GM21515 (cell line): ENCODE measurements around the gene MBD3L2.
"Not testable (repeated sequence)": the region's sequence is repeated elsewhere in the genome, so short reads cannot be mapped to it uniquely, and the experiment has no call there.

Source experiments
- ATAC-seq: cut with Tn5 transposase; IDR thresholded peaks from one replicate; pipeline ENCODE4 v1.9.1; 2021; ENCODE audit not compliant: unreplicated experiment

Gene MBD3L2

DNA sequence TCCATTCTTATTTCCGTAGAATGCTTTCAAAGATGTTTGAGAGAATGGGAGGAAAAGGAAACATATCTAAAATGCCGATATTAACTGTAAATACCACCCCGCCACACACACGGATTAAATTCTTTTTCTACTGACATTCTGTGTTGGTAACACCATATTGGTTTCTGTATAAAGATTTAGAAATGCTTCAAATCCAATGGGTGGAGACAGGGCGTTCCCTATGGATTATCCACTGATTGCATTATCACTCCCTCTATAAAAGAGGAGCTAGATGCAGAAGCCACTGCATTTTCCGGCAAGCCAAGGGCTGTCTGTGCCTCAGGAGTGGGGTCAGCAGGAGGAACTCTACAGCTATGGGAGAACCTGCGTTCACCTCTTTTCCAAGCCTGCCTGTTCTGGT, at the start of gene MBD3L2:
Gene MBD3L2 (plus strand): TSS at position 301 of the 400 bp plus-strand sequence. CDS start 53 bp downstream, at position 354.
- not testable (repeated sequence) for ATAC-seq

DNA sequence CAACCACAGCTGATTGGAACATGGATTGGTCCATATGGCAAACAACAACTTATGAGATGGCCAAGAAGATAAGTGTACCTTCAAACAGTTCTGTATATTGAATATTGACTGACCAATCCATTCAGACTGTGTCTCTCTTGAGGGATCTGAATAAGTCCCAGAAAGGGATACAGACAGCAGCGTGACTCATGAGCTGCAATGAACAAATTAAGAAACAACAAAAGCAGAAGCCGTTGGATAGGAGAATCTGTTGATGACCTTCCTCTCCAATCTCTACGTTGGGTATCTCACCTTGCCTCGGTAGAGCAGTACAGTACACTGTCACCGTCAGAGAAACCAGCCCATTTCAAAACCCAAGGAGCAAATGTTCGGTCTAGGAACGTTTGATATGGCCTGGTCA, 49.2 kb upstream of the MBD3L2 start:
- no peak for ATAC-seq

DNA sequence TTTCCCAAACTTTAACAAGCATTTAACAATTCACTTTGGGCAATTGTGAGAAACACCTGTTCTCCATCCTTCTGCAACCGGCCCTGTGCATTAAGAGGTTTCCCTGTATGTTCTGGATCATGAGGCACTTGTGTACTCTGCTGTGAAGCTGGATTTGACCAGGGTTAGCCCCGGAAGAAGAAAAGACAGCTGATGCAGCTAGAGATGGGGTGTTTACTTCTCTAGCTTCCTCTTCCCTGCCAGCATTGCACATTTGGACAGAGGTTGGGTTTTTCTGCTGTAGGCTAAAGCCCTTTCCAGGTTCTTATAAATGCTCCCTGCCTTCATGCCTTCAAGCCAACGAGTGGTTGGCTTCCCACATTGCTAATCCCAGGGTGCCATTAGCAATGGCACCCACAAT, 48.8 kb upstream of the MBD3L2 start:
- ATAC-seq: no peak

DNA sequence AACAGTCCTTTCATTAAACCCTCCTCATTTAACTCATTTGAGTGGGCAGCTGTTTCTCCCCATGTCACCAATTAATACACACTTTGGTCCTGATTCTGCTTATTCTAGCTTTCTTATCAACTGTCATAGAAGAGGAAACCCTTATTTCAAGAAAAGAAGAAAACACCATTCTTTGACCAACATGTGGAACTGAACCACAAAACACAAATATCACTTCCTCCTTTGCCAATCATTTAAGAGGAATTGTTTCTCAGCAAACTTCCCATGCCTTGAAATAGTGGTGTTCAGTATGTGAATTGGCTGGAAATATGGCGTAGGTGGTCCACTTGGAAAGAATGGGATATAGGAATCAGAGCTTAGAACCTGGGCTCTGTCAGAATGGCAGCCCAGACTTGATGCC, 48.3 kb upstream of the MBD3L2 start:
- no peak for ATAC-seq

DNA sequence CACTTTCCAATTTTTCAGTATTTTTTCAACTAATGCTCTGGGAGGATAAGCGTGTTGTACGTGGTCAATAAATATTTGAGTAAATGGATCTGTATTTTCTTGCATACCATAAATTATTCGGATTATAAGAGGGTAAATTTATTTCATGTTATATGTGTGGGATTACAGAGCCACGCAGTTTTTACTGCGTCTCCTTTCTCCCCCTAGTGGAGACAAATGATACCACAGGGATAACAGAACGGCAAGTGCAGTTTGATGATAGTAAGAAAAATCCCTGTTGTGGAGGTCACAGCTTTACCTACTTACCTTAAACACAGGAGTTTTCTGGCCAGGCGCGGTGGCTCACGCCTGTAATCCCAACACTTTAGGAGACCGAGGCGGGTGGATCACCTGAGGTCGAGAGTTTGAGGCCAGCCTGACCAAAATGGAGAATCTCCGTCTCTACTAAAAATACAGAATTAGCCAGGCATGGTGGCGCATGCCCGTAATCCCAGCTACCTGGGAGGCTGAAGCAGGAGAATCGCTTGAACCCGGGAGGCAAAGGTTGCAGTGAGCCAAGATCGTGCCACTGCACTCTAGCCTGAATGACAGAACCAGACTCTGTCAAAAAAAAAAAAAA, 44.7 kb upstream of the MBD3L2 start:
- no peak for ATAC-seq

DNA sequence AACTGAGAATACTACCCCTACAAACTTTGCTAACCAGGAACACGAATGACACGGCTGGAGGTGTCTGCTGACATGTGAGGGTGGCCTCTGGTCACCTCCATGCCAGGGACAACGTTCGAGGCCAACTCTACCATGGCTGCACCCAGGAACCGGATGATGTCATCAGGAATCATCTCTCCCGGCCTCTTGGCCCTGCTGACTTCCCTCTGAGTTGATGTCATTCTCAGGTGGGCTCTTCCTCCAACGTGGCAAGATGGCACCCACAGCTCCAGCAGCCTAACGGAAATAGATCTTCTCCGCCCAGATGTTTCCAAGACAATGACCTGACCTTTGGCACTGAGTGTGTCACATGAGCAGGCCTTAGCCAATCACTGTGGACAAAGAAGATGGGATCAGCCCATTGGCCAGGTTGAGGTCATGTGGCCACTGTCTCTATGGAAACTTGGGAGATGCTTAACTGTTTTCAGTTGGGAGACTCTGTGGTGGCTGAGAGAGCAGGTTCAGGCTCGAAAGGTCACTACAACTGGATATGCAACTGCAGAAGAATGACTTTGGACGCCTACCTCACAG, 42.9 kb upstream of the MBD3L2 start:
- no peak for ATAC-seq

DNA sequence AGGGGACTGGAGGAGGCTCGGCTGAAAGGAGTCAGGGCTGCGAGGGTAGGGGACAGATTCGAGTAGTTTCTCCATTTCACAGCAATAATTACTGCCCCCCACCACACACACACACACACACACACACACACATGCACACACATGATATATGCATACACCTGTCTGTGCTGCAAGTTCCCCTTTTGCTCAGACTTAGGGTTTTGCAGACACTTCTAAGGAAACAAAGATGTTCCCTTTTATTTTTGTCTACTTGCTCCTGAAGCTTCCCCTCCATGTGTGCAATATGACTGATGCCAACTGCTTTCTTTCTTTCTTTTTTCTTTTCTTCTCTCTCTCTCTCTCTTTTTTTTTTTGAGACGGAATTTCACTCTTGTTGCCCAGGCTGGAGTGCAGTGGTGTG, 41.3 kb upstream of the MBD3L2 start:
- ATAC-seq: no peak

DNA sequence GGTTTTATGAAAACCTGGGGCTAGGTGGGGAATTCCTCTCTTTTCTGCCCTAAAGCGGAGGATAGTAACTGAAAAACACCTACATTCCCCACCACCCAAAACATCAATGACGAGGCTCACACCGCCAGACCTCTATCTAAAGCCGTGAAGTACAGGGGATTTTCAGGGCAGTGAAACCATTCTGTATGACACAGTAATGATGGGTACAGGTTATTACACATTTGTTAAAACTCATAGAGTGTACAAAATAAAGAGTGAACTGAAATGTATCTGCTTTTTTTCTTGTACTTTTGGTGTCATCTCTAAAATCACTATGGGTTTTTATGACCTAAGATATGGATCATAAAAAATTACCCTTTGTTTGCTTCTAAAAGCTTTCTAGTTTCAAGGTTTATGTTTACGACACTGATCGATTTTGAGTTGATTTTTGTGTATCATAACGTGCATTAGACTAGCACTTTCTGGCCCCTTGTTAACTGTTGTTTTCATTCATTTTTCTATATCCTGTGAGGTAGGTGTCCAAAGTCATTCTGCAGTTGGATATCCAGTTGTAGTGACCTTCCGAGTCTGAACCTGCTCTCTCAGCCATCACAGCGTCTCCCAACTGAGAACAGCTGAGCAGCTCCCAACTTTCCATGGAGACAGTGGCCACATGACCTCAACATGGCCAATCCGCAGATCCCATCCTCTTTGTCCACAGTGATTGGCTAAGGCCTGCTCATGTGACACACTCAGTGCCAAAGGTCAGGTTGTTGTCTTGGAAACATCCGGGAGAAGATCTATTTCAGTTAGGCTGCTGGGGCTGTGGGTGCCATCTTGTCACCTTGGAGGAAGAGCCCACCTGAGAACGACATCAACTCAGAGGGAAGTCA, 38.2 kb upstream of the MBD3L2 start:
- no peak for ATAC-seq

DNA sequence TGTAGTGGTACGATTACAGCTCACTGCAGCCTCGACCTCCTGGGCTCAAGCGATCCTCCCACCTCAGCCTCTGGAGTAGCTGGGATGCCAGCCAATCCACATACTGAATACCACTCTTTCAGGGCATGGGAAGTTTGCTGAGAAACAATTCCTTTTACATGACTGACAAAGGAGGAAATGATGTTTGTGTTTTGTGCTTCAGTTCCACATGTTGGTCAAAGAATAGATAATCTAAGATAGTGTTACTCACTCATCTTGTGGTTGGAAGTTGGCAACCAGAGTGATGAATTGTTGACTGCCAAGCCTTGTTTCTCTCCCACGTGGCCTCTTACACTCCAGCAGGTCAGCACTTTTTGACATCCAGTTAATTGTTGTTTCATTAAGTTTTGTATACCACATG, 35.4 kb upstream of the MBD3L2 start:
- no peak for ATAC-seq

DNA sequence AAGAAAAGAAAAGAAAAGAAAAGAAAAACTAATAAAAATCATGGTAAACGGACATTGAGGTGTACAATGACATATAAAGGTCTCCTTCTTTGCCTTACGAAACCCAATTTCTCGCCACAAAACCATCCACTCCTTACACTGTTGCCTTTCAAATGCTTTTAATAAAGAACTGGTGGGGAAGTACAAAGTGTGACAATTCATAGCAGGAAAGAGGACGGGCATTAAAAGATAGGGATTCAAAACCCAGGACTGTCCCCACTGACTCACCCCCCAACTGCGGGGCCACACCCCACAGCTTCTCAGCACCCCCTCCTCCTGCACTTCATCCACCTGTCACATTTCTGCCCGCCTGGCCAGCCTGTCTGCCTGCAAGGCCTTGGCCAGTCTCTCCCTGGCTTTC, 30.3 kb upstream of the MBD3L2 start:
- ATAC-seq: no peak

DNA sequence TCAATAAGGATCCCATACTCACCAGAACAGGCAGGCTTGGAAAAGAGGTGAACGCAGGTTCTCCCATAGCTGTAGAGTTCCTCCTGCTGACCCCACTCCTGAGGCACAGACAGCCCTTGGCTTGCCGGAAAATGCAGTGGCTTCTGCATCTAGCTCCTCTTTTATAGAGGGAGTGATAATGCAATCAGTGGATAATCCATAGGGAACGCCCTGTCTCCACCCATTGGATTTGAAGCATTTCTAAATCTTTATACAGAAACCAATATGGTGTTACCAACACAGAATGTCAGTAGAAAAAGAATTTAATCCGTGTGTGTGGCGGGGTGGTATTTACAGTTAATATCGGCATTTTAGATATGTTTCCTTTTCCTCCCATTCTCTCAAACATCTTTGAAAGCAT, 27.8 kb upstream of the MBD3L2 start, which contains the start of gene MBD3L2B:
Gene MBD3L2B (minus strand): TSS at position 101 of the 400 bp plus-strand sequence. CDS start 34 bp downstream, at position 67.
- ATAC-seq: not testable (repeated sequence)

DNA sequence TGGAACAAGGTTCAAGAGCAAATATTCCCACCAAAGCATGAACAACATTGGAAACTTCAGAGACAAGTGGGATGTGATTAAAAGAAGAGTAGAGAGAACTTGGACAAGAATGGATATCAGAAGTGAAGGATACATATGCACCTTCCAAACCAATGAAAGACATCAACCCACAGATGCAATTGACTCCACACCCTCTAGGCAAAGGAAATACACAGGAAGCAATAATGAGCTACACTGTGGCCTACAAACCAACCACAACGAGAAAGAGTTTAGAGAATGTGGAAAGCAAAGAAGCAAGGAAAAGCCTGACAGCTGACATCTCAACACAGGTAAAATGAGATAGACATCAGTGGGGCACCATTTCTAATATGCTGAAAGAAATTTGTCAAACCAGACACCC, 20.3 kb upstream of the MBD3L2 start:
- ATAC-seq: not testable (repeated sequence)

DNA sequence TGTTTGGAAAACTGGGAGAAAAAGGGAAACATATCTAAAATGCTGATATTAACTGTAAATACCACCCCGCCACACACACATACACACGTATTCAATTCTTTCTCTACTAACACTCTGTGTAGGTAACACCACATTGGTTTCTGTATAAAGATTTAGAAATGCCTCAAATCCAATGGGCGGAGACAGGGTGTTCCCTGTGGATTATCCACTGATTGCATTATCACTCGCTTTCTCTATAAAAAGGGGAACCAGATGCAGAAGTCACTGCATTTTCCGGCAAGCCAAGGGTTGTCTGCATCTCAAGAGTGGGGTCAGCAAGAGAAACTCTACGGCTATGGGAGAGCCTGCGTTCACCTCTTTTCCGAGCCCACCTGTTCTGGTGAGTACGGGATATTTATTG, 18.8 kb upstream of the MBD3L2 start, which contains the start of gene MBD3L5:
Gene MBD3L5 (plus strand): TSS at position 301 of the 400 bp plus-strand sequence. CDS start 34 bp downstream, at position 335.
- ATAC-seq: not testable (repeated sequence)

DNA sequence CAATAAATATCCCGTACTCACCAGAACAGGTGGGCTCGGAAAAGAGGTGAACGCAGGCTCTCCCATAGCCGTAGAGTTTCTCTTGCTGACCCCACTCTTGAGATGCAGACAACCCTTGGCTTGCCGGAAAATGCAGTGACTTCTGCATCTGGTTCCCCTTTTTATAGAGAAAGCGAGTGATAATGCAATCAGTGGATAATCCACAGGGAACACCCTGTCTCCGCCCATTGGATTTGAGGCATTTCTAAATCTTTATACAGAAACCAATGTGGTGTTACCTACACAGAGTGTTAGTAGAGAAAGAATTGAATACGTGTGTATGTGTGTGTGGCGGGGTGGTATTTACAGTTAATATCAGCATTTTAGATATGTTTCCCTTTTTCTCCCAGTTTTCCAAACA, 9.0 kb upstream of the MBD3L2 start, which contains the start of gene MBD3L4:
Gene MBD3L4 (minus strand): TSS at position 101 of the 400 bp plus-strand sequence. CDS start 35 bp downstream, at position 66.
- ATAC-seq: not testable (repeated sequence)

DNA sequence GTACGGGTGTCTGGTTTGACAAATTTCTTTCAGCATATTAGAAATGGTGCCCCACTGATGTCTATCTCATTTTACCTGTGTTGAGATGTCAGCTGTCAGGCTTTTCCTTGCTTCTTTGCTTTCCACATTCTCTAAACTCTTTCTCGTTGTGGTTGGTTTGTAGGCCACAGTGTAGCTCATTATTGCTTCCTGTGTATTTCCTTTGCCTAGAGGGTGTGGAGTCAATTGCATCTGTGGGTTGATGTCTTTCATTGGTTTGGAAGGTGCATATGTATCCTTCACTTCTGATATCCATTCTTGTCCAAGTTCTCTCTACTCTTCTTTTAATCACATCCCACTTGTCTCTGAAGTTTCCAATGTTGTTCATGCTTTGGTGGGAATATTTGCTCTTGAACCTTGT, 7.6 kb upstream of the MBD3L2 start:
- not testable (repeated sequence) for ATAC-seq

DNA sequence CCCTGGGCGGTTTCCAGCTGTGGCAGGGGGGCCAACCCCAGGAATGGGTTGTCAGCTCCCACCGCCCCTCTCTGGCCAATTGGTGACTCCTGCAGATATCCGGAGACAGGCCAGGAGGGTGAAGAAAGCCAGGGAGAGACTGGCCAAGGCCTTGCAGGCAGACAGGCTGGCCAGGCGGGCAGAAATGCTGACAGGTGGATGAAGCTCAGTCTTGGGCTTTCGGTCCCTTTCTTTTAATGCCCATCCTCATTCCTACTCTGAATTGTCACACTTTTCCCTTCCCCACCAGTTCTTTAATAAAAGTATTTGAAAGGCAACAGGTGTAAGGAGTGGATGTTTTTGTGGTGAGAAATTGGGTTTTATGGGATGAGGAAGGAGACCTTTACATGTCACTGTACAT, 2.3 kb downstream of the MBD3L2 start:
- not testable (repeated sequence) for ATAC-seq

DNA sequence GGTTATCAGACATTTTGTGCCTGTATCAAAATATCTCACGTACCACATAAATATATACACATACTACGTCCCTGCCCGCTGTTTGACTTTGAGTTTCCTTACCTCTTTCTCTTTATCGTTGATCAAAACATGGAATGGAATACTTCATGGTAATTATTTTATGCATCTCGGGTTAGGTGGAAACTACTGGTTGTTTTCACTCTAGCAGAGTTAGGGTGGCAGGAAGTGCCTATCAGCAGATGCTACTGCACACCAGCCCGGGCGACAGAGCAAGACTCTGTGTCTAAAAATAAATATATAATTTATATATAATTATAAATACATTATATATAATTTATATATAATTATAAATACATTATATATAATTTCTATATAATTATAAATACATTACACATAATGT, 3.8 kb downstream of the MBD3L2 start:
- ATAC-seq: not testable (repeated sequence)

DNA sequence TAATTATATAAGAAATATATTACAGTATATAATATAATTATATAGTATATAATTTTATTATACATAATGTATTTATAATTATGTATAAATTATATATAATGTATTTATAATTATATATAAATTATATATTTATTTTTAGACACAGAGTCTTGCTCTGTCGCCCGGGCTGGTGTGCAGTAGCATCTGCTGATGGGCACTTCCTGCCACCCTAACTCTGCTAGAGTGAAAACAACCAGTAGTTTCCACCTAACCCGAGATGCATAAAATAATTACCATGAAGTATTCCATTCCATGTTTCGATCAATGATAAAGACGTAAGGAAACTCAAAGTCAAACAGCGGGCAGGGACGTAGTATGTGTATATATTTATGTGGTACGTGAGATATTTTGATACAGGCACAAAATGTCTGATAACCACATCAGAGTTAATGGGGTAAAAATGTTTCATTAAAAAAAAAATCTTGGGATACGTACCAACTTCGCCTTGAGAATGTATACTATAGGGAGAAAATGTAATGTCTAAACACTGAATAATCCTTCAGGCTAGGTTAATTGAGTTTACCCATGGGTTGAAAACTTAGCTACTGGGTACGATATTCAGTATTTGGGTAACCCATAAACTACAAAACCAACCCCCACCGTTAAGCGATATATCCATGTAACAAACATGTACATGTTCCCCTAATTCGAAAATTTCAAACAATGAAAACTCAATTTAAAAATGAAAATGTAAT, 5.7 kb downstream of the MBD3L2 start:
- ATAC-seq: not testable (repeated sequence)

DNA sequence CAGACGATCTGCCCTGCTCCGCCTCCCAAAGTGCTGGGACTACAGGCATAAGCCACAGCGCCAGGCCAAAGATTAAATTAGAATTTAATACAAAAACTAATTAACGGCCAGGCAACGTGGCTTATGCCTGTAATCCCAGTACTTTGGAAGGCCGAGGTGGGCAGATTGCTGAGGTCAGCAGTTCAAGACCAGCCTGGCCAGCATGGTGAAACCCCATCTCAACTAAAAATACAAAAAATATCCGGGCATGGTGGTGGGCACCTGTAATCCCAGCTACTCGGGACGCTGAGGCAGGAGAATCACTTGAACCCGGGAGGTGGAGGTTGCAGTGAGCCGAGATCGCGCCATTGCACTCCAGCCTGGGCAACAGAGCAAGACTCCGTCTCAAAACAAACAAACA, 6.6 kb downstream of the MBD3L2 start:
- not testable (repeated sequence) for ATAC-seq

DNA sequence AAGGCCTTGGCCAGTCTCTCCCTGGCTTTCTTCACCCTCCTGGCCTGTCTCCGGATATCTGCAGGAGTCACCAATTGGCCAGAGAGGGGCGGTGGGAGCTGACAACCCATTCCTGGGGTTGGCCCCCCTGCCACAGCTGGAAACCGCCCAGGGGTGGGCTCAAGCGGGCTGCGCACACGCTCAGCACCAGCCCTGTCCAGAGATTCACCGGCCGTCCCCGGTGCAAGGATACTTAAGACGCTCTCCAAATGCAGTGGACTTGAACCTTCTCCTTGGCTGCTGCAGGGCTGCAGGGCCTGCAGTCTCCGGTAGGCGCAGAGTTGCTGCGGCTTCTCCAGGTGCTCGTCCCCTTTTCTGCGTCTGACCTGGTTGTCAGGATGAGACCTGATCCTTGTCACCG, 7.2 kb downstream of the MBD3L2 start:
- ATAC-seq: not testable (repeated sequence)

DNA sequence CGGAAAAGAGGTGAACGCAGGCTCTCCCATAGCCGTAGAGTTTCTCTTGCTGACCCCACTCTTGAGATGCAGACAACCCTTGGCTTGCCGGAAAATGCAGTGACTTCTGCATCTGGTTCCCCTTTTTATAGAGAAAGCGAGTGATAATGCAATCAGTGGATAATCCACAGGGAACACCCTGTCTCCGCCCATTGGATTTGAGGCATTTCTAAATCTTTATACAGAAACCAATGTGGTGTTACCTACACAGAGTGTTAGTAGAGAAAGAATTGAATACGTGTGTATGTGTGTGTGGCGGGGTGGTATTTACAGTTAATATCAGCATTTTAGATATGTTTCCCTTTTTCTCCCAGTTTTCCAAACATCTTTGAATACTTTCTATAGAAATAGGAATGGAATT, 9.5 kb downstream of the MBD3L2 start, which contains the start of gene MBD3L3:
Gene MBD3L3 (minus strand): TSS at position 101 of the 400 bp plus-strand sequence. CDS start 71 bp downstream, at position 30.
- not testable (repeated sequence) for ATAC-seq
